Activated CD8-positive, alpha-beta memory T cell treated with anti-CD3 and anti-CD28 coated beads, Interleukin-2, amount 50 U/mL, for 48 hours (primary cell): ENCODE data around the gene SEPTIN12.

Source experiments
- DNase-seq: peaks from one replicate; pipeline ENCODE4 v3.0.0-alpha.2; 2020

Gene SEPTIN12, protein sequence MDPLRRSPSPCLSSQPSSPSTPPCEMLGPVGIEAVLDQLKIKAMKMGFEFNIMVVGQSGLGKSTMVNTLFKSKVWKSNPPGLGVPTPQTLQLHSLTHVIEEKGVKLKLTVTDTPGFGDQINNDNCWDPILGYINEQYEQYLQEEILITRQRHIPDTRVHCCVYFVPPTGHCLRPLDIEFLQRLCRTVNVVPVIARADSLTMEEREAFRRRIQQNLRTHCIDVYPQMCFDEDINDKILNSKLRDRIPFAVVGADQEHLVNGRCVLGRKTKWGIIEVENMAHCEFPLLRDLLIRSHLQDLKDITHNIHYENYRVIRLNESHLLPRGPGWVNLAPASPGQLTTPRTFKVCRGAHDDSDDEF

DNA sequence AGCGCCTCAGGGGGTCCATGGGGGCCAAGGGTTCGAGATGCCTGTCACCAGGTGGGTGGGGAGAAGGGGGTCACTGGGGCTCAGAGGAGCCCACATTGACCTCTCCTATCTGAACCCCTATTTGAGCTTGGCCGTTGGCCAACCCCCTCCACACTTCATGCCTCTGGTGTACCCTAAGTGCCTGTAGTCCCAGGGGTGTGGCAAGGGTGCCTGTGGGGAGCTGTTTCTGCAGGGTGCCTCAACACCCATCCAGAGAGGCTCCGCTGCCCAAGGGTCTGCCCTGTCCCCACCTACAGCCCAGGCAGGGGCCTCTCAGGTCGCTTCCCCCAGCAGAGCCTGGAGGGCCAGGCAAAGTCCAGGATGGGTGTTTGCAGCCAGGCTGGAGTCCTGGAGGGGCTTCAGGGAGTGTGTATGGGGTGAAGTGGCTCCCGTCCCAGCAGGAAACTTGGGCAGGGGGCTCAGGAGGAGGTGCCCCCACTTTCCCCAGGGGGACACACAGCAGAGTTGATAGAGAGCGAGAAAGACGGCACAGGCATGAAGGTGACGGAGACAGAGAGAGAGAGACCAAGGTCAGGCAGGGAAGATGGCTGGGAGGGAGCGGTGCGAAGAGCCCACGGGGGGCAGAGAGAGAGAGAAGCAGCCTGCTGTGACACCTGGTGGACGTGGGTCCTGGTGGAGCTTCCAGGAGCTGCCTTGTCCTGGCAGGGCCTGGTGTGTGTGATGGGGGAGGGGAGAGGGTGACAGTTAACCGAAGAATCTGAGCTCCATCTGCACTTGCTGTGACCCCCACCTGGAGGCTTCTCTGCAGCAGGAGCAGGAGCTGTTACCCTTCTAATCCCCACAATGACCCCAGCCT lies at the start of gene SEPTIN12:
SEPTIN12 (minus strand) TSS at position 719 of the 856 bp plus-strand sequence; CDS start at position 19, 700 bp downstream.
- DNase-seq, result no peak

DNA sequence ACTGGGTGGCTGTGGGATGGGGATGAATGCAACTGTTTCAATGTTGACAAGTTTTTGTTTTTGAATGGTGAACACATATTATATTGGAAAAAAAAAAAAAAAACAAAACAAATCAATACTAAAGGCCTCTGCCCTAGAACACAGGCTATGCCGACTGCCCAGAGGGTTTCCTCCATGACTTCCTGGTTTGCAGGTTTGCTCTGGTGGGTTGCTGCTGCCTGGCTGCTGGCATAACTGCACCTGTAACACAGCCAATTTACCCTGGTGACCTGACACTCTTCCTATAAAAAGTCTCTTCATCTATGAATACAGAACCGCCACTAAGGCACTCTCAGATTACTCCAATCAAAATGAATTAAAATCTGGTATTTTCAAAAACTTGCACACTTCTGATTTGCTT lies 48.6 kb upstream of the SEPTIN12 start:
- DNase-seq, result no peak

DNA sequence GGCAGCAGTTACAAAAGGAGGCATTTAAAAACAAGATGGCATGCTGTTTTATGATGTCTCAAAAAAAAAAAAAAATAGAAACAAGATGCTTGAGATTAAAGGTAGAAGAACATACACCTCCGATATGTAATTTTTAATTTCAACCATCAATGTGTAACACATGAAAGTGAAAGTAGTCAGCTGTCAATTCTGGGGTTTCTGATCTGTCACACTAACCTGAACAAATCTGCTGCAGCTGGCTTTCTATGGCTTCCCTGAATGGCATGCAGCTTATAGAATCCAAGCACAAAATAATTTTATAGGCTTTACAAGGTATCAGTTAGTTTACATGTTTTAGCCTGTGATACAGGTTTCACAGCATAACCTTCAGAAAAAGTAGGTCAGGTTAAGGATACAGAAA lies 45.4 kb upstream of the SEPTIN12 start:
- no peak for DNase-seq

DNA sequence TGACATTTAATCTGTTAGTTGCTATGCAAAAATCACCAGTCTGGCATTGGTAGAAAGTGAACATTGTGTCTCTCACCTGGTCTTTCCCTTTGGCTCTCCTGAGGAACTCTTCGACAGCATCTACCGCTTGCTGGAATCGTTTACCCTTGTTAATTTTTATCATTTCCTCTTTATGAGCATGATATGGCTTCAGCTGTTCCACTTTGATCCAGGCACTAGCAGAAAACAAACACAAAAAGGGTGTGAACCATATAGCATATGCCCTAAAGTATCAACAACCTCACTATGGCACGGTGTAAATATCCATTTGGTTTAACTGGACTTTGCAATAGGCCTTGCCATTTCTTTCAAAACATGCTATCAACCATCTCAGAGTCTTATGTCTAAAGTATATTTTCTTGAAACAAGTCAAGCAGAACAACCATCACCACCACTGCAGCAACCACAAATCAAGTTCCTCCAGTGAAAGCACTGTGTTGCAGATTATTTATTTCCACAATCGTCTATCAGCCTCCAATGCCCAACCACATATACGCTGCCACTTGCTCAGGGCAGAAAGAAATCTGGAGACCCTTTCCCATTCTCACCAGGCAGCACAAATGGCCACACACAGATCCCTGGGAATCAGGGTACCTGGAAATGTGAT lies 44.7 kb upstream of the SEPTIN12 start:
- no peak for DNase-seq

DNA sequence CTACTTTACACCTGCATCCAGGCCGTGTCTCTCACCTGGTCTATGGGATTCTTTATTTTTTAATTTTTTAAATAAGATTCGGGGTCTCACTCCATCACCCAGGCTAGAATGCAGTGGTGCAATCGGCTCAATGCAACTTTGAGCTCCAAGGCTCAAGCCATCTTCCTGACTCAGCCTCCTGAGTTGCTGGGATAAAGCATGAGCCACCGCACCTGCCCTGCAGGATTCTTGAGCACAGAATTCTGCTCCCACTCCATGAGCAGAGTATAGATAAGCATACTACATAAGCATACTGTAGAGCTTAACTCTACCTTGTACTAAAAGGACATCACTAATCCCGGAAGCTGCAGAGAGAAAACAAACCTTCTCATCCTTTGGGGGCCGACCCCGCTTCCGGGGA lies 43.5 kb upstream of the SEPTIN12 start:
- no peak for DNase-seq

DNA sequence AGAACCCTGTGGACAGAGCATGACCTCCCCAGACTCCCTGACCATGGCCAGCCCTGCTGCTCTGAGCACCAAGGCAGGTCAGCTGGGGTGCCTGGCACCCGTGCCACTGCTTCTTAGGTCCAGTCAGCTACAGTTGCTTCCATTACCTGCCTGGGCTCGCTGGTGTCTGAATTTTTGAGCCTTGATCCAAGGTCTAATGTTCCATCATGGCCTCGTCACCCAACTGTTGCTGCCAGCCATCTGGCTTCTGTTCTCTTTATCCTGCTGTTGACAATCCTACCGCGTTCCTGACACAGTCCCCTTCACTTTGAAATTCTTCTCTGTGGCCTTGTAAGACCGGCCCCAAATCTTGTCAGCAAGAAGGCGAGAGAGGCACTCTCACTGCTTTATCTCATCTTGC lies 42.3 kb upstream of the SEPTIN12 start:
- no peak for DNase-seq

DNA sequence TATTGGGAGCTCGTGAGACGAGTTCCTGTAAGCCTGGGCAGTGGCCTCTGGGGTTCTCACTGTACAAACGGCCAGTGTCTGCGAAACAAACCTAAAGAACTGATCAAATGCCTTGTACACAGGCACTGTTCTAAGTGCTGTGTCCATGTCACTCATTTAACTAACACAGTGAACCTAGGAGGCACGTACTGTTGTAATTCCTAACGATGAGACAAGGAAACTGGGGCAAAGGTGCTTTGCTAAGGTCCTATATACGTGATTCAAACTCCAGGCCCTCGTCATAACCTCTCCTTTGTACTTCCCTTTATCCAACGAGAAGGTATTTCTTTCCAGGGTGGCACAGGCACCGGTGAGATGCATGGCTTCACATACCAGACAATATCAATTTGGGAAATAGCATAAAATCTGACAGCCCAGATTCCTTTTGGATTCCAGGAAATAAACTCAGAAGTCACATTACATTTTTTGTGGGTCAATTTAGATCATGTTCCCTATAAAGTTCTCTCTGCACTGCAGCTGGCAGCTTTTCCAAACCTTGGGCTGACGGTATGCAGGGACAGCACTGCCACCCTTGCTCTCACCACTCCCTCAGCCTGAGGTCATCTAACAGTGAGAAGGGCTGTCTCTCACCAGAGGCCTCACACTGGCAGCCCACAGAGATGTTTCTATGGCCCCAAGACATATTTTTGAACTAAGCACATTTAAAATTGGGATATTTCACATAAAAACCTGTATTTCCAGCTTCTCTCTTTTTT lies 40.6 kb upstream of the SEPTIN12 start:
- DNase-seq, result no peak

DNA sequence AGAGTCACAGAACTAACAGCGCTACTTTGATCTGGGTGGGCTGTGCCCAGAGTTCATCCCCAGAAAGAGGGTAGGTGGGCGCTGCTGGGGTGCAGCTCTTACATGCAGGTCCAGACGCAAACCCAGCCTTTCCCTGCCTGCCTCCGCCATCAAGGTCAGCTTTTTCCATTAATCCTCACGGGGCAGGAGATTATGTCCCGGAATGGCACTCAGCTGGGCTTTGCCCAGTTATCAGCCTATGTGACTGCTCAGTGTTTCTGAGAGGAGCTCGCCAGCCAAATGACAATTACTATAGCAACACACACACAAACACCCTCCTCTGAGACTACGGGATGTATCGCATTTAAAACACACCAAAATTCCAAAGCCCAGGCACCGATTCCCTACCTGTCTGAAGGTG lies 38.8 kb upstream of the SEPTIN12 start:
- DNase-seq, result no peak

DNA sequence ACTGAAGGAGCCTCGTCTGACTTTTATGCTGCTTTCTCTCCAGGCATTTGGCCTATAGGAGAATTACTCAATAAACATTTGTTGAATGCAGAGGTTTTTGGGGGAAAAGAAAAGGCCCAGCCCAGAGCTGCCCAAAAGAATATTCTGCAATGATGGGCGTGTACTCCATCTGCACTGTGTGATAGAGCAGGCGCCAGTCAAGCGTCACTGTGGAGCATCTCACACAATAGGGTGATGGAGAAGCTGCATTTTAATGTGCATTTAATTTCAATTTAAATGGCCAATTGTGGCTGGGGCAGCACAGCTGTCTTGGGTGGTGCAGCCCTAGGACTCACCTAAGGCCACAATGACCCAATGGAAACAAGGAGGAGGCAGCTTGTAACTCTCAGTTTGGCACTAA lies 38.4 kb upstream of the SEPTIN12 start:
- DNase-seq, result no peak

DNA sequence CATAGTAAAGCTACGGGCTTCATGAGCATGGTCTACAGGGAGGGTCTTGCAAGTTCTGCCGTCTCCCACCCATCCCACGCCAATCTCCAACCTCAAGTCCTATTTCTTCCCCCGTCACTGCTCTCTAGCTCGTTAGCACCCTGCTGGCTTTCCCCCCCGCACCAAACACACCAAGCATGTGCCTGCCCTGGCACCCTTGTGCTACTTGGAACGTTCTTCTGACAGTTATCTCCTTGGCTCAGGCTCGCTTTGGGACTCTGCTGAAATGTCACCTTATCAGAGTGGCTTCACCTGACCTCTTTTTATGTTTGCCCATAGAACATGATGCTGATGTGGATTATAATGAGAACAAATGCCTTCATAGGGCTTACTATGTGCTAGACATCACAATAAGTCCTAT lies 37.1 kb upstream of the SEPTIN12 start:
- DNase-seq, result no peak

DNA sequence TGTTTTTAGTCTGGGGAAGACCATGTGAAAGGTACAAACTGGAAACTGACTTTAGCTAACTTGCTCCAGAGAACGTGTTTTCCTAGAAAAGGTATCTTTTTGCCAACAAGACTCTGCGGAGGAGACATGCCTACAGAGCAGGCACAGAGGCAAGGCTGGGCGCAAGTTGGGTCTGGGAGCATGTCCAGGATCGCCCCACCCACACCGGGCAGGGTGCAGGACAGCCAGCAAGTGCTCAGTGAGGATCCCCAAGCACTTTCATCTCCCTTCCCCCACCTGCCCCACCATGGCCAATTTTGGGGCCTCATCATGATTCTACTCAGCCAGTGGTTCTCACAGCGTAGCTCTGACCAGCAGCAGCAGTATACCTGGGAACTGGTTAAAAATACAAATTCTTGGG lies 32.5 kb upstream of the SEPTIN12 start:
- DNase-seq, result no peak

DNA sequence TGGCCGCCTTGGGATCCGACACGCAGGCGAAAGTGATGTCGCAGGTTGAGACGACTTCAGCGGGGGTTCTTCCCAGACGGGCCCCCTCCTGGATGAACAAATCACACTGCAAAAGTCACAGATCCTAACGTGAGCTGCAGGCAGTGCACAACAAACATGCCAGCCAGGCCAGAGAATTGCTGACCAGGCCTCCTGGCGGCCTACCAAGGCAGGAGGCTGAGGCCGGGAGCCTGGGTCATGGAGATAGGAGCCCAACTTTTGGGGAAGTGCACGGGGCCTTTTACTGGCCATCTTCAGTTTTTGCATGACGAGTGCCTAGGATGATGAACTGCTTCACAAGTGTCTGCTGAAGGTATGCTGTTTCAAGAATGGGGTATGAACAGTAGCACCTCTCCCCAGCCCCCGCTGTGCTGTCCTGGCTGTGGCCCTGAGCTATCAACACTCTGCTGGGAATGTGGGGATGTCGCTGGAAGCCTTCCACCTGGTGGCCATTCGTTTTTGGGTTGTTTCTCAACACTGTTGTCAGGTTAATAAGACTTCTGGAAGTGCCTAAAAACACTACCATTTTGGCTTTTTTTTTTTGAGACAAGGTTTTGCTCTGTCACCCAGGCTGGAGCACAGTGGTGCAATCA lies 26.5 kb upstream of the SEPTIN12 start:
- no peak for DNase-seq

DNA sequence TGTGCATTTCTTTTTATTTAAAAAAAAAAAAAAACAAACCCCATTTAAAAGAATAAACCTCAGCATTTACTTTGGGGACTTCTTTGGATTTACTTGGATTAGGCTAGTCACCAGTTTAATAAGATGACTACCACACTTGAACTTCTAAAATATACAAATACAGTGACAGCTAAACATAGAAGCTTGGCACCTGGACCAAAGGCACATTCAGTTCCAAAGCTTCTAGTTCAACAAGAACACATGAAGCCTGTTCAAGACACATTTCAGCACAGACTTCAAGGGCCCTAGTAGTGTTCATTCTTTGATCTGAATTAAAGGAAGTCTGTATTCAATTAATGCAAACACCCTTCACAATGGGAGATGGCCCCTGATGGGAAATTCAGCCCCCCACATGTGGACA lies 25.9 kb upstream of the SEPTIN12 start:
- DNase-seq, result no peak

DNA sequence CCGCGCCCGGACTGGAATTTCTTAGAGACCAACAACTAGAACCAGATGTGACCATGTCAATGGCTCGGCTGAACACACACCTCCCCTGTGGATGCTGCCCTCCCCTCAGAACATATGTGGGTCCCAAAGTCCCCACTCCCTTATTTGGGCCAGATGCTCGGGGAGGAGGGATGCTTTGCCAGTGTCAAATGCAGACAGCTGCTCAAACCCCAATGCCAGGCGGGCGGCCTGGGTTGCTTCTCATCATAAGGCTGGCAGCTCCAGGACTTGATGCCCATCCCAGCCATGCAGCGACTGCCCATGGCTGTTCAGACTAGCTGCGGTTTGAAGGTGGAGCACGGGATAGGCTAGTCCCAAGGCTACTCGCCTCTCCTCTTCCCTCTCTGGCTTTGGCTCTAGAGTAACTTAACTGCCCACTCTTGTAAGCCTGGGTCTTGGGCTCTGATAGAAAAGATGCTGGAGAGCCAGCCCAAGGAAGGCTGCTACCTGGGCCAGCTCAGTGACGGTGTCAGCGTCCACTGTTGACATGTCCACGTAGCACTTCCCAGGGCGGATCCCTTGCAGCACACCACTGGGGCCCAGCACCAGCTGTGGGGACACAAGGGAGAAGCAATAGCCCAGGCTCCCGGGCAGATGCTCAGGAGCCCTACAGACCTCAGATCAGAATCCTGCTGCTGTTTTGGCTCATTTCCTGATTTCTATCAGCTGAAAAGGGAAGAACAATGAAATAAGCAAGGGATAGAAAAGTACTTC lies 25.3 kb upstream of the SEPTIN12 start:
- no peak for DNase-seq

DNA sequence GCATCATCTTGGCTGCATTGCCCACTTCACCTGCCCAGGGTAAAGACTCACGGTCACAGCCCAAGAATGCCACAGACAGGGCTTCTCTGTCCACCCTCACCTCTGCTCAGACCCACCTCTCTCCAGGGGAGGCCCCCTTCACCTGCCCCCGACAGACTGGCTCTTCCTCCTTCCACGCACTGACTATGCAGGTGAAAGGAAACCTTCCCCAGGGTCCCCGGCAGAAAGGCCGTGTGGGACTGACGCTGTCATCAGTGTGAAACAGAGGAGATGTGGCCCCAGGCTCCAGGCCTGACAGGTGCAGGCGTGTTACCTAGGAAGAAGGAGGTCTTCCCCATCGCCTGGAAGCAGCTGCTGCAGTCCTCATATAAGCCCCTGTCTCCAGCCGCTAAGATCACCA lies 23.6 kb upstream of the SEPTIN12 start:
- no peak for DNase-seq

DNA sequence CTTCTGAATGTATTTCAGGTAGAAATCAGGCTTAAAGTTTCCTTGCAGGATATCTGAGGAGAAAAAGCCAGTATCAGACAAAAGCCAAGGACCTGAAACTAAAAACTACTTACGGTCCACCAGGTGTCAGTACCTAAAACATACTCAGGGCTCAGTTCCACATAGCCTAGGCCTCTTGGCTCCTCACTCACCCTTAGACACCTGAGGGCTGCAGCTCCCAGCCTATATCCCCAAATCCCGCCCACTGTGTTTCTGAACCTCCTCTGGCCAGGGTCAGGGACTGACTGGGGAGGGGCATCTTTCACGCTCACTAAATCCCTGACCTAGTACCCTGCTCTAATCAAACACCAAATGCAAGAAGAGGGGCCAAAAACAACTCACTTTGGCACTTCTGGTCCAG lies 23.1 kb upstream of the SEPTIN12 start:
- DNase-seq, result no peak

DNA sequence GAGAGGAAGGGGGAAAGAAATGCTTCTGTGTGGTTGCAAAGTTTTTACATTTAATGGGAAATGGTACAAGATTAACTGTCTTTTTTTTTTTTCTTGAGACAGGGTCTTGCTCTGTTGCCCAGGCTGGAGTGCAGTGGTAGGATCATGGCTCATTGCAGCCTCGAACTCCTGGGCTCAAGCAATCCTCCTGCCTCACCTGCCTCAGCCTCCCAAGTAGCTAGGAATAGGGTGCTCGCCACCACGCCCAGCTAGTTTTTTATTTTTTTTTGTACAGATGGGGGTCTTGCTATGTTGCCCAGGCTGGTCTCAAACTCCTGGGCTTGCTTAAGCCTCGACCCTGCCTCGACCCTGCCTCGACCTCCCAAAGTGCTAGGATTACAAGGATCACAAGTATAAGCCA lies 18.1 kb upstream of the SEPTIN12 start:
- no peak for DNase-seq

DNA sequence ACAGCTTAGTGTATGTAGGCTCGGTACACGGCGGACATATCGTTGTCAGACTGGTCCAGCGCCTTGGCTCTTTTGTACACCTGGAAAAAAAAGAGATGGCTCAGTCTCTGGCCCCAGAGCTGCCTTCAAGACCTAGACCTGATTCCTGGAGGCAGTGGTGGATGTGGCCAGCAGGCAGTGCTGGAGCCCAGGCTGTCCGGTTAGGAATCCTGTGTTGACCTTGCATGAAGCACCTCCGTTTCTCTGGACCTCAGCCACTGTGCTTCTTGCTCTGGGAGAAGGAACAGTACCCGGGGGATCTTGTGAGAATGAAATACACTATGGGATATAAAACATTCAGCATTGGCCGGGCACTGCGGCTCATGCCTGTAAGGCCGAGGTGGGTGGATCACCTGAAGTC lies 17.1 kb upstream of the SEPTIN12 start:
- no peak for DNase-seq

DNA sequence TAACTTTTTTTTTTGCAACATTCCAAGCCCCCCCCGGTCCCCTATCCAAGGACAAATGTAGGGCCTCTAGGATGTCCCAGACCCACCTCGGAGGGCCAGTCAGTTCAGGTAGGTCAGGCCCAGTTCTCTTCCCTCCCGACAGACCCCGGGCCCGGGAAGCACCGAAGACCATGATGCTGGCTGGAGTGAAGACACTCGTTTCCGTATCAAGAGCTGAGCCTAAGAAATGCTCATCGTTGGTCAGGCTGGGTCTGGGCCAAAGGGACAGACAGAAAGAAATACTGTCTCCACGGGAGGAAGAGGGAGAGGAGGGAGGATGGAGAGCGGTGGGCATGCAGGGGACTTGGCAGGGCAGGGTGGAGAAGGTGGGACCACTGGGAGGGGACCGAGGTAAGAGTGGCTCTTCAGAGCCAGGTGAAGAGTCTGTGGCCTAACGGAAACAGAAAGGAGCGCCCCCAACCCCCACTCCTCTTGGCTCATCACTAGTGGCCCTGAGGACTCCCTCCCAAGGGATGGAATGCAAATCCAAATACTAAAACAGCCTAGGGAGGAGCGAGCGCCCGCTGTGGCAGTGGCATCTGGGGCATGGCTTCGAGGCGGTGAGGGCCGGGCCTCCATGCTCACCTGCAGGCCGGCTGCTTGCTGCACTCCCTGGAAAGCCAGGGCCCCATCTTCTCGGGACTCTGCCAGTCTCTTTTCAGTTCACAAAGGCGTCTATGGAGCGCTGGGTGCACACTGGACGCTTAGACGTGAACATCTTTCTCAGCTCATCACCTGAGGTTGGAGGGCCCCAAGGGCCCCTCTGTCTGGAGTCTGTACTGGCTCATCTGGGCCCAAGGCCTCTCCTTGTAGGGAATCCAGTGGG lies 16.0 kb upstream of the SEPTIN12 start:
- no peak for DNase-seq

DNA sequence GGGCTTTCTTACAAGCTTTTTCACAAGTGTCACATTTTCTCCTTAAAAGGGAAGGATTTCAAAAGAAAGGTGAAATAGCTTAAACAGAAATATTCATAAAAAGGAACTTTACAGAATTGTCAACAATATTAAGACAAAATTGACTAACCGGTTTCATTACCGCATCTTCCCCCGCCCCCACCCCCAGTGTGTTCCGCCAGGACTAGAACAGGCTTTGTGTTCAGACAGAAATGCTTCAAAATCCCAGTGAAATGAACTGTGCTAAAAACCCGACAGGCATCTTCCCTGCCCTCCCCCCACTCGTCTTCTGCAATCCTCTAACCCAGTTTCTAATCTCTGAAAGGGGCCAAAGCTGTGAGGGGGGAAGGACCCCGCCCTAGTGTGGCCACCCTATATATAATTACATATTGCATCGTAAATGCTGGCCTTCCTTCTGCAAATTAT lies 15.3 kb upstream of the SEPTIN12 start:
- no peak for DNase-seq
